ENCODE measurements around the gene TEAD1.

GRCh38 chr11:12715941-12716340 lies 41.7 kb downstream of the TEAD1 start:
- TF ChIP-seq CTCF (IDR thresholded peaks at IDR 0.05; ENCODE audit: insufficient read depth, low read length) (no peak), REST (IDR thresholded peaks at IDR 0.05; ENCODE audit: insufficient replicate concordance, low read depth) (no peak)
